Neural cell (in vitro differentiated cells): Measurements from ENCODE around the gene TMEM272. TPM values are rescaled to one million over a fixed set of nuclear protein-coding genes. Genes with fewer than 3 reads are reported as not detected.

ENCODE experiments used
- H2AFZ ChIP-seq: fragments of 200-600, 300-800 bp; sonication (generic), shearing (Covaris generic); 2 replicates; pipeline ENCODE4 v1.6.0; 2014; ENCODE audit warnings: low read depth, mild to moderate bottlenecking, antibody characterized with exemption, low read length, moderate library complexity
- H3F3A ChIP-seq: fragments of 200-600 bp; shearing (Covaris generic); 2 replicates; pipeline ENCODE4 v1.6.1; 2016; ENCODE audit warnings: mild to moderate bottlenecking, moderate library complexity, mixed read lengths, antibody characterized with exemption, low read length; ENCODE audit not compliant: insufficient read depth, poor library complexity, severe bottlenecking
- H3K27ac ChIP-seq: fragments of 200-600, 300-800 bp; sonication (generic), shearing (Covaris generic); 2 replicates; pipeline ENCODE4 v1.5.1; 2014; ENCODE audit warnings: mild to moderate bottlenecking, low read length, moderate library complexity
- H3K27me3 ChIP-seq: fragments of 300-800, 200-600 bp; sonication (generic), shearing (Covaris generic); 2 replicates; pipeline ENCODE4 v1.6.0; 2014; ENCODE audit warnings: mild to moderate bottlenecking, low read depth, low read length, moderate library complexity; ENCODE audit not compliant: insufficient read depth
- H3K36me3 ChIP-seq: fragments of 300-800, 200-600 bp; sonication (generic), shearing (Covaris generic); 2 replicates; pipeline ENCODE4 v1.5.1; 2014; ENCODE audit warnings: mild to moderate bottlenecking, antibody characterized with exemption, low read length, moderate library complexity; ENCODE audit not compliant: insufficient read depth
- H3K4me2 ChIP-seq: fragments of 300-800, 200-600 bp; sonication (generic), shearing (Covaris generic); 2 replicates; pipeline ENCODE4 v1.6.0; 2014; ENCODE audit warnings: mild to moderate bottlenecking, low read length
- H3K4me3 ChIP-seq: fragments of 300-800, 200-600 bp; sonication (generic), shearing (Covaris generic); 2 replicates; pipeline ENCODE4 v1.5.1; 2014; ENCODE audit warnings: mild to moderate bottlenecking, low read length, moderate library complexity
- H3K79me2 ChIP-seq: fragments of 200-600 bp; shearing (Covaris generic); replicated peaks from 2 replicates; pipeline ENCODE4 v1.6.0; 2014; ENCODE audit warnings: mild to moderate bottlenecking, low read length, moderate library complexity; ENCODE audit not compliant: insufficient read depth
- H3K9ac ChIP-seq: fragments of 300-800, 200-600 bp; sonication (generic), shearing (Covaris generic); 2 replicates; pipeline ENCODE4 v1.6.1; 2016; ENCODE audit warnings: mild to moderate bottlenecking, low read length, mixed read lengths
- H3K9me2 ChIP-seq: fragments of 200-600 bp; shearing (Covaris generic); 2 replicates; pipeline ENCODE4 v1.6.1; 2016; ENCODE audit warnings: mild to moderate bottlenecking, low read length, mixed read lengths; ENCODE audit not compliant: insufficient read depth
- H3K9me3 ChIP-seq: fragments of 200-600, 300-800 bp; sonication (generic), shearing (Covaris generic); 2 replicates; pipeline ENCODE4 v1.6.1; 2016; ENCODE audit warnings: mild to moderate bottlenecking, mixed run types, low read length, moderate library complexity, mixed read lengths
- H4K20me1 ChIP-seq: fragments of 200-600 bp; shearing (Covaris generic); 2 replicates; pipeline ENCODE4 v1.6.1; 2016; ENCODE audit warnings: mild to moderate bottlenecking, mixed run types; ENCODE audit not compliant: insufficient read depth
- CTCF ChIP-seq: fragments of 450-650 bp; IDR thresholded peaks from 2 replicates; pipeline ENCODE4 v1.5.1; 2014; ENCODE audit warnings: antibody characterized with exemption, mild to moderate bottlenecking, moderate library complexity; ENCODE audit not compliant: poor library complexity, severe bottlenecking
- EP300 ChIP-seq: fragments of 450-650 bp; conservative IDR thresholded peaks from 2 replicates; pipeline ENCODE4 v1.6.1; 2014; ENCODE audit warnings: antibody characterized with exemption, mild to moderate bottlenecking, moderate library complexity; ENCODE audit not compliant: poor library complexity, severe bottlenecking
- EZH2 ChIP-seq: fragments of 200-600, 300-800 bp; shearing (Covaris generic), sonication (generic); IDR thresholded peaks from 2 replicates; pipeline ENCODE4 v1.6.1; 2014; ENCODE audit warnings: antibody characterized with exemption, low read length, borderline replicate concordance, mild to moderate bottlenecking; ENCODE audit not compliant: insufficient read depth, poor library complexity, severe bottlenecking
- MXI1 ChIP-seq: fragments of 450-650 bp; conservative IDR thresholded peaks from 2 replicates; pipeline ENCODE4 v1.6.1; 2014; ENCODE audit warnings: antibody characterized with exemption, mild to moderate bottlenecking; ENCODE audit not compliant: poor library complexity, severe bottlenecking
- POLR2AphosphoS5 ChIP-seq: IDR thresholded peaks from 2 replicates; pipeline ENCODE4 v1.6.1; 2012
- RAD21 ChIP-seq: fragments of 450-650 bp; conservative IDR thresholded peaks from 2 replicates; pipeline ENCODE4 v1.6.1; 2014; ENCODE audit warnings: antibody characterized with exemption, mild to moderate bottlenecking, moderate library complexity
- REST ChIP-seq: IDR thresholded peaks from 2 replicates; pipeline ENCODE4 v1.6.1; 2012; ENCODE audit warnings: borderline replicate concordance
- SMC3 ChIP-seq: fragments of 450-650 bp; conservative IDR thresholded peaks from 2 replicates; pipeline ENCODE4 v1.6.1; 2014; ENCODE audit warnings: antibody characterized with exemption, mild to moderate bottlenecking, moderate library complexity; ENCODE audit not compliant: poor library complexity
- TAF1 ChIP-seq: IDR thresholded peaks from 2 replicates; pipeline ENCODE4 v1.6.1; 2012; ENCODE audit warnings: low read depth
- polyA plus RNA-seq: library from polyadenylated mRNA; depleted of rRNA; stranded (reverse); fragments of >200 nt; gene quantifications from 2 replicates; pipeline ENCODE4 v1.2.3, GENCODE V29; 2014

Gene TMEM272
- polyA plus RNA-seq, 1 donor from 2014 or later: 0.77 TPM

GRCh38 chr13:51869916-51870315, 24.9 kb upstream of the TMEM272 start:
- H3K36me3 ChIP-seq: no peaks in the 10 kb centered on the region
- no peaks in the 10 kb centered on the region for H3K79me2 ChIP-seq
- no peak overlapping the region for H3K27ac ChIP-seq
- H3K4me2 ChIP-seq: no peak overlapping the region
- TF ChIP-seq EP300: no peak
- TF ChIP-seq MXI1: no peak
- no peak for TF ChIP-seq CTCF
- TF ChIP-seq POLR2AphosphoS5: no peak
- TF ChIP-seq RAD21: no peak
- no peak for TF ChIP-seq REST
- H3K27me3 ChIP-seq: no peaks in the 10 kb centered on the region
- H3K9me2 ChIP-seq: no peaks in the 10 kb centered on the region
- H4K20me1 ChIP-seq: no peaks in the 10 kb centered on the region
- no peak overlapping the region for H2AFZ ChIP-seq
- H3K4me3 ChIP-seq: no peak overlapping the region
- no peaks in the 10 kb centered on the region for H3F3A ChIP-seq
- H3K9me3 ChIP-seq: no peaks in the 10 kb centered on the region
- no peak overlapping the region for H3K9ac ChIP-seq

GRCh38 chr13:51867062-51867461, 22.1 kb upstream of the TMEM272 start:
- no peaks in the 10 kb centered on the region for H3K9me3 ChIP-seq
- H3K27me3 ChIP-seq: no peaks in the 10 kb centered on the region
- H3K9me2 ChIP-seq: no peaks in the 10 kb centered on the region
- H3K4me3 ChIP-seq: no peak overlapping the region
- no peak overlapping the region for H2AFZ ChIP-seq
- no peaks in the 10 kb centered on the region for H4K20me1 ChIP-seq
- no peaks in the 10 kb centered on the region for H3K79me2 ChIP-seq
- no peaks in the 10 kb centered on the region for H3K36me3 ChIP-seq
- no peak overlapping the region for H3K9ac ChIP-seq
- no peak for TF ChIP-seq RAD21
- TF ChIP-seq CTCF: no peak
- TF ChIP-seq MXI1: no peak
- TF ChIP-seq TAF1: no peak
- TF ChIP-seq EZH2: no peak
- no peak for TF ChIP-seq REST
- no peak for TF ChIP-seq EP300
- no peak for TF ChIP-seq POLR2AphosphoS5
- no peak for TF ChIP-seq SMC3
- H3K27ac ChIP-seq: no peak overlapping the region
- H3F3A ChIP-seq: no peaks in the 10 kb centered on the region
- no peak overlapping the region for H3K4me2 ChIP-seq
